Testis (tissue), 2 donors: ENCODE results near the gene UBC.

ENCODE experiments used
- POLR2A ChIP-seq: fragments of 450-650 bp; IDR thresholded peaks from one replicate; pipeline ENCODE4 v1.6.1; 2017; ENCODE audit warnings: antibody characterized with exemption, mild to moderate bottlenecking, moderate library complexity
- TF ChIP-seq, protein P1 (sequence below), 3 experiments: fragments of 450-650 bp in 2 of 3; fragments of 200-600 bp in 1 of 3; sonication (generic) in 1 of 3; IDR thresholded peaks; one replicate each; pipeline ENCODE4 v1.5.1; 2016 to 2019; ENCODE audit warnings: antibody characterized with exemption in 3 of 3, mild to moderate bottlenecking in 2 of 3, moderate library complexity in 1 of 3

DNA sequence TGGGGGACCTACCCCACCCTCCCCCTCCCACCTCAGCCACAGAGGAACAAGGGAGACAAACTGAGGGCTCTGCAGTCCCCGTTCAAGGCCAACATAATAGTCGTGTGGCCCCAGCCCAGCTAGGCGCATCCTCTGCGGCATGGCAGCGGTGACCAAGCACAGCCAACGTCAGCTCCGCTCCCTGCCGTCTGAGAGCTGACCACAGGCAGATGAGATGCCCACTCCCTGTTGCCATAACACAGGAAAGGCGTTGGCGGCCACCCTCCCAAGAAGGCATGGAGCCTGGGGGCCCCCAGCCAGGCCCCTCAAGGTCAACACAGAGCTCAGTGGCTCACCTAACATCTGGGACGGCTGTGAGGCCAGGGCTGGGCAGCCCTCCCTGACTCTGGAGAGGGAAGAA is 32.6 kb upstream of the UBC start:
- TF ChIP-seq, protein P1, sequence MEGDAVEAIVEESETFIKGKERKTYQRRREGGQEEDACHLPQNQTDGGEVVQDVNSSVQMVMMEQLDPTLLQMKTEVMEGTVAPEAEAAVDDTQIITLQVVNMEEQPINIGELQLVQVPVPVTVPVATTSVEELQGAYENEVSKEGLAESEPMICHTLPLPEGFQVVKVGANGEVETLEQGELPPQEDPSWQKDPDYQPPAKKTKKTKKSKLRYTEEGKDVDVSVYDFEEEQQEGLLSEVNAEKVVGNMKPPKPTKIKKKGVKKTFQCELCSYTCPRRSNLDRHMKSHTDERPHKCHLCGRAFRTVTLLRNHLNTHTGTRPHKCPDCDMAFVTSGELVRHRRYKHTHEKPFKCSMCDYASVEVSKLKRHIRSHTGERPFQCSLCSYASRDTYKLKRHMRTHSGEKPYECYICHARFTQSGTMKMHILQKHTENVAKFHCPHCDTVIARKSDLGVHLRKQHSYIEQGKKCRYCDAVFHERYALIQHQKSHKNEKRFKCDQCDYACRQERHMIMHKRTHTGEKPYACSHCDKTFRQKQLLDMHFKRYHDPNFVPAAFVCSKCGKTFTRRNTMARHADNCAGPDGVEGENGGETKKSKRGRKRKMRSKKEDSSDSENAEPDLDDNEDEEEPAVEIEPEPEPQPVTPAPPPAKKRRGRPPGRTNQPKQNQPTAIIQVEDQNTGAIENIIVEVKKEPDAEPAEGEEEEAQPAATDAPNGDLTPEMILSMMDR (IDR thresholded peaks at IDR 0.05) = no peak
- no peak for TF ChIP-seq POLR2A
